HL-60 (cell line): Measurements from ENCODE around the gene PTPRO.

ENCODE experiments used
- POLR2AphosphoS5 ChIP-seq: IDR thresholded peaks from 2 replicates; pipeline ENCODE4 v1.6.1; 2012; ENCODE audit warnings: low read depth
- TF ChIP-seq, protein P1 (sequence below): IDR thresholded peaks from one replicate; pipeline ENCODE4 v1.5.1; 2011; ENCODE audit warnings: low read length, control low read depth, inconsistent platforms; ENCODE audit not compliant: insufficient read depth

- TF ChIP-seq, protein P1, sequence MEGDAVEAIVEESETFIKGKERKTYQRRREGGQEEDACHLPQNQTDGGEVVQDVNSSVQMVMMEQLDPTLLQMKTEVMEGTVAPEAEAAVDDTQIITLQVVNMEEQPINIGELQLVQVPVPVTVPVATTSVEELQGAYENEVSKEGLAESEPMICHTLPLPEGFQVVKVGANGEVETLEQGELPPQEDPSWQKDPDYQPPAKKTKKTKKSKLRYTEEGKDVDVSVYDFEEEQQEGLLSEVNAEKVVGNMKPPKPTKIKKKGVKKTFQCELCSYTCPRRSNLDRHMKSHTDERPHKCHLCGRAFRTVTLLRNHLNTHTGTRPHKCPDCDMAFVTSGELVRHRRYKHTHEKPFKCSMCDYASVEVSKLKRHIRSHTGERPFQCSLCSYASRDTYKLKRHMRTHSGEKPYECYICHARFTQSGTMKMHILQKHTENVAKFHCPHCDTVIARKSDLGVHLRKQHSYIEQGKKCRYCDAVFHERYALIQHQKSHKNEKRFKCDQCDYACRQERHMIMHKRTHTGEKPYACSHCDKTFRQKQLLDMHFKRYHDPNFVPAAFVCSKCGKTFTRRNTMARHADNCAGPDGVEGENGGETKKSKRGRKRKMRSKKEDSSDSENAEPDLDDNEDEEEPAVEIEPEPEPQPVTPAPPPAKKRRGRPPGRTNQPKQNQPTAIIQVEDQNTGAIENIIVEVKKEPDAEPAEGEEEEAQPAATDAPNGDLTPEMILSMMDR, result no peak
- no peak for TF ChIP-seq POLR2AphosphoS5
Observed at GRCh38 chr12:15534874-15535273, 212.6 kb downstream of the PTPRO start.
